SK-N-SH (cell line): ENCODE results near the gene IRGQ.
"Not testable (repeated sequence)": the region's sequence is repeated elsewhere in the genome, so short reads cannot be mapped to it uniquely, and the experiment has no call there.

Source experiments
- CHD2 ChIP-seq: fragments of 150-350 bp; IDR thresholded peaks from 2 replicates; pipeline ENCODE4 v1.6.1; 2018; ENCODE audit warnings: low read length; ENCODE audit not compliant: partially characterized antibody
- CTCF ChIP-seq: fragments of 200-600 bp; sonication (generic); IDR thresholded peaks from 2 replicates; pipeline ENCODE4 v1.6.1; 2017; ENCODE audit warnings: antibody characterized with exemption, mild to moderate bottlenecking, moderate library complexity
- EP300 ChIP-seq, 2 experiments: IDR thresholded peaks; 2 replicates each; pipeline versions ENCODE4 v1.4.0 to v1.6.1; 2012; ENCODE audit warnings: borderline replicate concordance in 1 of 2, low read depth in 1 of 2, low read length in 1 of 2
- EZH2phosphoT487 ChIP-seq: fragments of 200-600 bp; sonication (generic); IDR thresholded peaks from 2 replicates; pipeline ENCODE4 v1.6.1; 2017; ENCODE audit warnings: low read depth, mixed run types, mild to moderate bottlenecking, antibody characterized with exemption, moderate library complexity, borderline replicate concordance
- FOXM1 ChIP-seq: IDR thresholded peaks from 2 replicates; pipeline ENCODE4 v1.4.0; 2012; ENCODE audit warnings: low read depth, mild to moderate bottlenecking
- JUND ChIP-seq: IDR thresholded peaks from 2 replicates; pipeline ENCODE4 v1.4.0; 2012
- NFIC ChIP-seq: IDR thresholded peaks from 2 replicates; pipeline ENCODE4 v1.4.0; 2012; ENCODE audit warnings: borderline replicate concordance
- POLR2AphosphoS5 ChIP-seq: IDR thresholded peaks from 2 replicates; pipeline ENCODE4 v1.6.1; 2012; ENCODE audit warnings: low read depth, low read length
- RAD21 ChIP-seq: IDR thresholded peaks from 2 replicates; pipeline ENCODE4 v1.6.1; 2012; ENCODE audit warnings: mild to moderate bottlenecking, low read length
- REST ChIP-seq: IDR thresholded peaks from 2 replicates; pipeline ENCODE4 v1.6.1; 2012; ENCODE audit warnings: mild to moderate bottlenecking, low read depth, low read length, moderate library complexity
- RFX5 ChIP-seq: IDR thresholded peaks from 2 replicates; pipeline ENCODE4 v1.6.1; 2012; ENCODE audit warnings: mild to moderate bottlenecking, improper control_type of control experiment, low read length
- TAF1 ChIP-seq: IDR thresholded peaks from 2 replicates; pipeline ENCODE4 v1.6.1; 2012; ENCODE audit warnings: low read depth, mild to moderate bottlenecking, low read length, moderate library complexity, borderline replicate concordance
- TCF12 ChIP-seq: IDR thresholded peaks from 2 replicates; pipeline ENCODE4 v1.4.0; 2012
- YY1 ChIP-seq: IDR thresholded peaks from 2 replicates; pipeline ENCODE4 v1.4.0; 2012; ENCODE audit warnings: low read depth, mild to moderate bottlenecking

GRCh38 chr19:43600326-43600725, 4.4 kb upstream of the IRGQ start:
- not testable (repeated sequence) for TF ChIP-seq CTCF; REST; TCF12; POLR2AphosphoS5; EP300 (IDR thresholded peaks at IDR 0.05; ENCODE audit: borderline replicate concordance in 1 of 2, low read depth in 1 of 2, low read length in 1 of 2); RFX5; RAD21; CHD2; FOXM1; NFIC; EZH2phosphoT487; JUND; TAF1; YY1
